Adrenal gland (tissue), 12 donors: ENCODE data around the gene FAM186B. TPM values are rescaled to one million over a fixed set of nuclear protein-coding genes. Genes with fewer than 3 reads are reported as not detected.
A peak's percentile ranks its signal among the peaks of the same experiment; 100 is the strongest.

ENCODE experiments used
- DNase-seq, 7 donors: peaks; one replicate each; pipeline ENCODE4 v3.0.0-alpha.2; 2019 to 2020
- H3K27ac ChIP-seq, 5 donors: fragments of 200-600 bp; sonication (generic) in 4 of 5; 1 replicate in 3 of 5; 2 replicates in 2 of 5; pipeline versions ENCODE4 v1.5.1 to v1.8.0; 2016 to 2020; ENCODE audit warnings: mild to moderate bottlenecking in 1 of 5
- H3K27me3 ChIP-seq: fragments of 200-600 bp; 2 replicates; pipeline ENCODE4 v1.8.0; 2021
- H3K36me3 ChIP-seq, 2 donors: fragments of 200-600 bp; replicated peaks in 1 of 2; 1 replicate in 1 of 2; 2 replicates in 1 of 2; pipeline versions ENCODE4 v1.5.1 to v1.8.0; 2018 to 2022
- H3K4me1 ChIP-seq, 2 donors: fragments of 200-600 bp; replicated peaks in 1 of 2; 1 replicate in 1 of 2; 2 replicates in 1 of 2; pipeline versions ENCODE4 v1.5.1 to v1.8.0; 2018 to 2021
- H3K4me3 ChIP-seq, 4 donors: fragments of 200-600 bp; sonication (generic) in 3 of 4; one replicate each; pipeline ENCODE4 v1.5.1; 2016 to 2018
- H3K9me3 ChIP-seq, 3 donors: fragments of 200-600 bp; sonication (generic) in 1 of 3; replicated peaks in 1 of 3; 1 replicate in 2 of 3; 2 replicates in 1 of 3; pipeline versions ENCODE4 v1.5.1 to v1.8.0; 2016 to 2021
- POLR2A ChIP-seq, 2 donors: fragments of 450-650 bp; IDR thresholded peaks; one replicate each; pipeline ENCODE4 v1.6.1; 2017; ENCODE audit warnings: antibody characterized with exemption in 2 of 2, mild to moderate bottlenecking in 2 of 2, moderate library complexity in 1 of 2
- WGBS, 4 donors: extraction: QIAGEN DNeasy Blood & Tissue Kit in 2 of 4; methylation state at CpG; one replicate each; pipeline versions ENCODE4 v1.1.5 to v1.1.7; 2013 to 2017; 5-methylcytosine and 5-hydroxymethylcytosine counted together
- intact Hi-C, 2 donors: fragments of 100-400 bp; cut with DNase I; formaldehyde crosslinking; loops; one replicate each; pipeline versions ENCODE4 v1.14.1 to v1.15.0; 2022 to 2023
- polyA plus RNA-seq, 3 donors: library from polyadenylated mRNA; stranded (reverse); fragments of 200-250 nt in 2 of 3; fragments of 350-450 nt in 1 of 3; fragmentation: Illumina TruSeq in 1 of 3; extraction: RNeasy Lipid Tissue Mini Kit (QIAGEN cat#74804) in 1 of 3; gene quantifications; one replicate each; pipeline ENCODE4 v1.2.3, GENCODE V29; 2013 to 2014
- total RNA-seq, 9 donors: library from RNA; depleted of rRNA in 4 of 9; stranded (reverse); fragments of >200 nt in 4 of 9; fragments of 120-200 nt in 1 of 9; fragmentation: NEBNext Ultra II Directional in 1 of 9; extraction: Animal tissue kit (Norgen Biotek cat#: 25700) in 1 of 9; gene quantifications; one replicate each; pipeline versions ENCODE4 v1.1.0 to v1.2.4, GENCODE V29; 2013 to 2023
- TF ChIP-seq, protein P1 (sequence below), 6 experiments: fragments of 450-650 bp in 4 of 6; fragments of 200-600 bp in 2 of 6; sonication (generic) in 1 of 6; IDR thresholded peaks; 1 replicate in 5 of 6; 2 replicates in 1 of 6; pipeline versions ENCODE4 v1.5.1 to v1.8.0; 2016 to 2021; ENCODE audit warnings: antibody characterized with exemption in 6 of 6, mild to moderate bottlenecking in 2 of 6, moderate library complexity in 1 of 6
- donor health status: healthy with polysubstance abuse.
- donor health status: Bipolar disorder and iron deficiency.
- donor health status: DM: yes; HTN: yes; CAD: no.
- donor health status: DM: no; HTN: no; CAD: no.
- donor health status: DM: no; HTN: no; CAD: no.
- donor health status: DM: yes; HTN: yes; CAD: no.

The FAM186B gene
- total and polyA plus RNA-seq, 12 donors: 0.29 to 2.3 (median 1.0) TPM; not detected in 1

DNA sequence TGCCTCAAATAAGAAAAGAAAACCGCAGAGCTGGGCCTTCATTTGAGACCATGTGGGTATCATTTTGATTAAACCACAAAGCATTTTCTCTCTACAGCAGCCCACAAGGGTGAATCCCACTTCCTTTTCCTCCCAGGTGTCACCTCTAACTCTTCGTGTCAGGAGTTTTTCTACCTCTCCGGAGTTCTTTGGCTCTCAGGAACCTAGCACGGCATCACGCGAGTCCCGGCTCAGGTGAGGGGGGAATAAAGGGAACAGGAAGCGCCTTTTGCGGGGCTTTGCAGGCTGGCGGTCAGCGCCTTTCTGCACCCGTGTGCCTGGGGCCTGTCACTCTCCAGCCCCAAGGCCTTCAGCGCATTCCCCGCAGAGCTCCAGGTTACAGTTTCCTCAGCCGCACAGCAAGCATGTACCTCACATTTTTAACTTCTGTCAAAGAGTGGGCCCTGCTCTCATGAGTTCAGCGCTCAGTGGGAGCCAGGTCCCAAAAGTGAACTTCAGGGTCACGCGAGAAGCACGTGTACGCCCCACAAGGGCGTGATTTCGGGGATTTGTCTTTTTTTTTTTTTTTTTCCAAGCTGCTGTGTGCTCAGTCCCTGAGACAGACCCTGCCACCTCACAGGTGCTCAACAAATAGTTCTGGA is 17.2 kb upstream of the FAM186B start:
- 0 to 1% (median 1%) methylated on average over 17 to 22 of the region's 22 CpGs for WGBS, 4 donors
- H3K27ac ChIP-seq: peak overlapping the region; percentile 4 to 91 (median 80)
- peak in 6 of 7 donors; percentile 40 to 71 (median 57) for DNase-seq
- H3K4me1 ChIP-seq: peaks cover 13 to 22% of the 10 kb centered on the region in 2 donors
- intact Hi-C loops: no loop called here
- H3K36me3 ChIP-seq: no peaks in the 10 kb centered on the region
- no peak for TF ChIP-seq POLR2A (IDR thresholded peaks at IDR 0.05)
- TF ChIP-seq, protein P1, sequence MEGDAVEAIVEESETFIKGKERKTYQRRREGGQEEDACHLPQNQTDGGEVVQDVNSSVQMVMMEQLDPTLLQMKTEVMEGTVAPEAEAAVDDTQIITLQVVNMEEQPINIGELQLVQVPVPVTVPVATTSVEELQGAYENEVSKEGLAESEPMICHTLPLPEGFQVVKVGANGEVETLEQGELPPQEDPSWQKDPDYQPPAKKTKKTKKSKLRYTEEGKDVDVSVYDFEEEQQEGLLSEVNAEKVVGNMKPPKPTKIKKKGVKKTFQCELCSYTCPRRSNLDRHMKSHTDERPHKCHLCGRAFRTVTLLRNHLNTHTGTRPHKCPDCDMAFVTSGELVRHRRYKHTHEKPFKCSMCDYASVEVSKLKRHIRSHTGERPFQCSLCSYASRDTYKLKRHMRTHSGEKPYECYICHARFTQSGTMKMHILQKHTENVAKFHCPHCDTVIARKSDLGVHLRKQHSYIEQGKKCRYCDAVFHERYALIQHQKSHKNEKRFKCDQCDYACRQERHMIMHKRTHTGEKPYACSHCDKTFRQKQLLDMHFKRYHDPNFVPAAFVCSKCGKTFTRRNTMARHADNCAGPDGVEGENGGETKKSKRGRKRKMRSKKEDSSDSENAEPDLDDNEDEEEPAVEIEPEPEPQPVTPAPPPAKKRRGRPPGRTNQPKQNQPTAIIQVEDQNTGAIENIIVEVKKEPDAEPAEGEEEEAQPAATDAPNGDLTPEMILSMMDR (IDR thresholded peaks at IDR 0.05): no peak
- H3K4me3 ChIP-seq: peak overlapping the region in 3 of 4 donors; percentile 22 to 62 (median 24)
- H3K27me3 ChIP-seq: no peaks in the 10 kb centered on the region
- H3K9me3 ChIP-seq: no peaks in the 10 kb centered on the region

DNA sequence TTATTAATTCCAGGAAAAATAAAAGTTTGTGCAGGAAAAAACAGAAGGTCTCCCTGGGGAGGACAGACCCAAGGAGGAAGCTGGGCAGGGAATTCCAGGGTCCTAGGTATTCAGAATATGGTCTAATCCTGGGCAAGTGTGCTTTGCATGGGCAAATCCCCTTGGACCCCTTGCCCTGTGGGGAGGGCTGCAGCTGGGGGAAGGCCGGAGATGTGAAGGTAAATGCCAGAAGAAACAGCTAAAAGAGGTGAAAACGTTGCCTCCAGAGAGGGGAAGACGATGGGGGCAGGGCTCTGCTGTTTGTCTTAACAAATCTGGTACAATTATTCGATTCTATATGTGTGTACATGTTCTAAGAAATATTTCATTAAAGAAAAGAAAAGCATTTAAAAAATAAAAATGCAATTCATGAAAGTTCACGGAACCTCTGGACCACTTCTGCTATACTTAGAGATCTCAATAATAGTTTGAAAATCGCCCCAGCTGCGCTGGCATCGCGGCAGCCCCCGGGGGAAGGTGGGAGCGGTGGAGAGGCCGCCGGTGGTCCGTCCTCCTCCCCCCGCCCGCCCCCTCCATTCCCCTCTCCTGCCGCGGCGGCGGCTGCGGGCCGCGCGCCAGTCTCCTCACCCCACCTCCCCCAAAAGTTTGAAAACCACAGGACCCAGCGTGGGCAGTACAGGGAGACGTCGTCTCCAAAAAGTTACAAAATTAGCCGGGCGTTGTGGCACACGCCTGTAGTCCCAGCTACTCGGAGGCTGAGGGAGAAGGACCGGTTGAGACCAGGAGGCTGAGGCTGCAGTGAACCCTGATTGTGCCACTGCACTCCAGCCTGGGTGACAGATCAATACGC is 16.4 kb upstream of the FAM186B start:
- Histone ChIP-seq H3K4me3 (peak overlapping the region in 2 of 4 donors; percentile 24 to 62), H3K4me1 (peaks cover 13 to 18% of the 10 kb centered on the region in 2 donors), H3K36me3 (no peaks in the 10 kb centered on the region), H3K9me3 (no peaks in the 10 kb centered on the region), H3K27me3 (no peaks in the 10 kb centered on the region), H3K27ac (peak overlapping the region; percentile 4 to 91 (median 80))
- DNase-seq: peak in 3 of 7 donors; percentile 15 to 56 (median 22)
- no peak for TF ChIP-seq POLR2A (IDR thresholded peaks at IDR 0.05)
- TF ChIP-seq, protein P1 (IDR thresholded peaks at IDR 0.05): no peak
- WGBS, 4 donors: 8 to 14% (median 12%) methylated on average over 21 to 33 of the region's 33 CpGs
- intact Hi-C loops: no loop called here

DNA sequence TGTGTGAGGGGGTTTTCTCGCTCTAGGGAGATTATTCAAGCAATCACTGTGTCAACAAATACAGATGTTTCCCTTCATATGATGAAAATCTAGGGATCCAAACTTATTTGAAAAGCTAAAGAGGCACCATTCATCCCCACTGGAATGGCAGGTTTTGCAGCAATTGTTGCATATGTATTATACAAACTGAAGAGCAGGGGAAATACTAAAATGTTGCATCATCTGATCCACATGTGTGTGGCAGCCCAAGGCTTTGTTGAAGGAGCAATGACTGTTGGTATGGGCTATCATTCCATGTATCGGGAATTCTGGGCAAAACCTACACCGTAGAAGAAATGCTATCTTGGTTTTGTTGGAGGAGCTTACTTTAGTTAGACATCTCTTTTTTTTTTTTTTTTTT is 13.8 kb upstream of the FAM186B start:
- DNase-seq: no peak
- 76 to 91% (median 84%) methylated on average over 3 of the region's 3 CpGs for WGBS, 4 donors
- Histone ChIP-seq H3K27ac (no peak overlapping the region), H3K4me3 (no peak overlapping the region), H3K27me3 (no peaks in the 10 kb centered on the region), H3K36me3 (no peaks in the 10 kb centered on the region), H3K9me3 (no peaks in the 10 kb centered on the region), H3K4me1 (peaks cover 13 to 18% of the 10 kb centered on the region in 2 donors)
- intact Hi-C loops: no loop called here
- TF ChIP-seq, protein P1 (IDR thresholded peaks at IDR 0.05): no peak
- no peak for TF ChIP-seq POLR2A (IDR thresholded peaks at IDR 0.05)

DNA sequence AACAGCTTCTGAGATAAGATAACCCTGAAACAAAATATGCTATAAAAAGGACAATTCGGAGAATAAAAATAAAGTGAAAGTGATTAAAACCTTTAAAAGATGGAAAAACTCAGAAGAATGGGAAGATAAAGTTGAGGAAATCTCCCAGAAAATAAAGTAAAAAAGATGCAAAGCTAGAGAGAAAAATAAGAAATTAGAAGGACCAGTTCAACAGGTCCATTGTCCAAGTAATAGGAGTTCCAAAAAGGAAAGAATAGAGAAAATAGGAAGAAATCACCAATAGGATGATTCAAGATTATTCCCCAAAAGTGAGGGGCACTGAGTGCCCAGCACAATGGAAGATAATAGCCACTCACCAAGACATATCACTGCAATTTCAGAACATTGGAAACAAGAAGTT is 13.1 kb upstream of the FAM186B start:
- intact Hi-C loops: no loop called here

More for the DNA sequence above, 13.1 kb upstream of the FAM186B start:
- Histone ChIP-seq H3K4me1 (peaks cover 13% of the 10 kb centered on the region in 2 donors), H3K27me3 (no peaks in the 10 kb centered on the region), H3K27ac (no peak overlapping the region), H3K36me3 (no peaks in the 10 kb centered on the region), H3K4me3 (no peak overlapping the region), H3K9me3 (no peaks in the 10 kb centered on the region)
- 21 to 40% (median 32%) methylated on average over 1 of the region's 1 CpG for WGBS, 4 donors
- no peak for DNase-seq
- TF ChIP-seq, protein P1 (IDR thresholded peaks at IDR 0.05): no peak
- no peak for TF ChIP-seq POLR2A (IDR thresholded peaks at IDR 0.05)
